ENCODE measurements around the gene MET.

DNA sequence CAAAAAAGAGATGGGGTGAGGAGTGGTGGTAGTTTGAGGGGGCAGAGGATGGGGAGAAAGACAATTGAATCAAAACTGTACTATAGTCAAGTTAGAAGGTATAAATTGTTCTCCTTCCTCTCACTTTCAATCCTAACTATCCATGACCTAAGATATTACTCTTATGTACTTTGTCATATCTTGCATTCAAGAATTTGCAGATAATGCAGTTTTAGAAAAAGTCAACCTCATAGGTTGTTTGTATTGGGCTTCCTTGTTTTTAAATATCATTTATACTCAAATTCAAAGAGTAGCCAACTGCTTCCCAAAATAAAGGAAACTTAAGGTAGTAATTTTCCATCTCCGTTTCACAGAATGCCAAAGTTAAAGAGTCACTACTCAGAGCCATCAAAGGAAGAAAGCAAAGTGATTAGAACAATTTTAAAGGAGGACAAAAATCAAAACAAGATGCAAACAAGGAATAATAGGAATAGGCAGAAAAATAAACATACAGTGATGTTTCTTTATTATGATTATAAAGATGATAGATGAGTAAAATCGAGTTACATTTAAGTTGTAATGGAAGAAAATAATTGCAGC lies 32.7 kb downstream of the MET start:
- no peak for TF ChIP-seq EP300 (IDR thresholded peaks at IDR 0.05; ENCODE audit: borderline replicate concordance)
- no peak for TF ChIP-seq NFIC (IDR thresholded peaks at IDR 0.05)
- no peak for TF ChIP-seq TAF1 (IDR thresholded peaks at IDR 0.05; ENCODE audit: low read depth)
- TF ChIP-seq, protein P1, sequence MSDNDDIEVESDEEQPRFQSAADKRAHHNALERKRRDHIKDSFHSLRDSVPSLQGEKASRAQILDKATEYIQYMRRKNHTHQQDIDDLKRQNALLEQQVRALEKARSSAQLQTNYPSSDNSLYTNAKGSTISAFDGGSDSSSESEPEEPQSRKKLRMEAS (IDR thresholded peaks at IDR 0.05) = no peak
- TF ChIP-seq, protein P2, sequence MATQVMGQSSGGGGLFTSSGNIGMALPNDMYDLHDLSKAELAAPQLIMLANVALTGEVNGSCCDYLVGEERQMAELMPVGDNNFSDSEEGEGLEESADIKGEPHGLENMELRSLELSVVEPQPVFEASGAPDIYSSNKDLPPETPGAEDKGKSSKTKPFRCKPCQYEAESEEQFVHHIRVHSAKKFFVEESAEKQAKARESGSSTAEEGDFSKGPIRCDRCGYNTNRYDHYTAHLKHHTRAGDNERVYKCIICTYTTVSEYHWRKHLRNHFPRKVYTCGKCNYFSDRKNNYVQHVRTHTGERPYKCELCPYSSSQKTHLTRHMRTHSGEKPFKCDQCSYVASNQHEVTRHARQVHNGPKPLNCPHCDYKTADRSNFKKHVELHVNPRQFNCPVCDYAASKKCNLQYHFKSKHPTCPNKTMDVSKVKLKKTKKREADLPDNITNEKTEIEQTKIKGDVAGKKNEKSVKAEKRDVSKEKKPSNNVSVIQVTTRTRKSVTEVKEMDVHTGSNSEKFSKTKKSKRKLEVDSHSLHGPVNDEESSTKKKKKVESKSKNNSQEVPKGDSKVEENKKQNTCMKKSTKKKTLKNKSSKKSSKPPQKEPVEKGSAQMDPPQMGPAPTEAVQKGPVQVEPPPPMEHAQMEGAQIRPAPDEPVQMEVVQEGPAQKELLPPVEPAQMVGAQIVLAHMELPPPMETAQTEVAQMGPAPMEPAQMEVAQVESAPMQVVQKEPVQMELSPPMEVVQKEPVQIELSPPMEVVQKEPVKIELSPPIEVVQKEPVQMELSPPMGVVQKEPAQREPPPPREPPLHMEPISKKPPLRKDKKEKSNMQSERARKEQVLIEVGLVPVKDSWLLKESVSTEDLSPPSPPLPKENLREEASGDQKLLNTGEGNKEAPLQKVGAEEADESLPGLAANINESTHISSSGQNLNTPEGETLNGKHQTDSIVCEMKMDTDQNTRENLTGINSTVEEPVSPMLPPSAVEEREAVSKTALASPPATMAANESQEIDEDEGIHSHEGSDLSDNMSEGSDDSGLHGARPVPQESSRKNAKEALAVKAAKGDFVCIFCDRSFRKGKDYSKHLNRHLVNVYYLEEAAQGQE (IDR thresholded peaks at IDR 0.05; ENCODE audit: low read depth) = no peak
- no peak for TF ChIP-seq ZBTB7A (IDR thresholded peaks at IDR 0.05; ENCODE audit: low read depth)
- TF ChIP-seq RAD21 (IDR thresholded peaks at IDR 0.05; ENCODE audit: low read depth) = no peak
